OCI-LY3 (cell line): ENCODE data around the gene TBXAS1.

Experiments used
- CTCF ChIP-seq: fragments of 200-600, 300-600 bp; sonication (generic); IDR thresholded peaks from 2 replicates; pipeline ENCODE4 v1.5.1; 2014; ENCODE audit warnings: antibody characterized with exemption, low read length, low read depth
- EZH2phosphoT487 ChIP-seq: fragments of 200-600 bp; shearing (Covaris generic); IDR thresholded peaks from 2 replicates; pipeline ENCODE4 v1.6.1; 2018; ENCODE audit warnings: antibody characterized with exemption, mixed run types, low read depth

GRCh38 chr7:139828446-139828845 lies 618 bp upstream of the TBXAS1 start:
- TF ChIP-seq CTCF (no peak), EZH2phosphoT487 (no peak)
